Stomach (tissue), 9 donors: ENCODE results near the gene SVIL. TPM values are rescaled to one million over a fixed set of nuclear protein-coding genes. Genes with fewer than 3 reads are reported as not detected.

ENCODE experiments used
- DNase-seq, 2 donors: peaks; one replicate each; pipeline versions ENCODE4 v3.0.0 to v3.0.0-alpha.2; 2013 to 2019
- H3K27ac ChIP-seq, 5 donors: fragments of 200-600 bp in 4 of 5; sonication (generic) in 4 of 5; one replicate each; pipeline ENCODE4 v1.5.1; 2013 to 2019; ENCODE audit warnings: mild to moderate bottlenecking in 1 of 5, moderate library complexity in 1 of 5
- H3K27me3 ChIP-seq, 3 donors: fragments of 200-600 bp; sonication (generic); one replicate each; pipeline ENCODE4 v1.5.1; 2017 to 2019; ENCODE audit warnings: mixed run types in 1 of 3
- H3K36me3 ChIP-seq, 4 donors: fragments of 200-600 bp; sonication (generic); 1 replicate in 3 of 4; 2 replicates in 1 of 4; pipeline ENCODE4 v1.5.1; 2016 to 2019
- H3K4me1 ChIP-seq, 4 donors: fragments of 200-600 bp; sonication (generic); one replicate each; pipeline ENCODE4 v1.5.1; 2016 to 2019
- H3K4me3 ChIP-seq, 4 donors: fragments of 200-600 bp; sonication (generic) in 3 of 4; one replicate each; pipeline ENCODE4 v1.5.1; 2016 to 2019; ENCODE audit warnings: mild to moderate bottlenecking in 1 of 4
- H3K9me3 ChIP-seq, 4 donors: fragments of 200-600 bp; sonication (generic); one replicate each; pipeline ENCODE4 v1.5.1; 2016 to 2019
- CTCF ChIP-seq, 7 experiments: fragments of 450-650 bp in 4 of 7; fragments of 200-600 bp in 3 of 7; sonication (generic) in 3 of 7; IDR thresholded peaks; one replicate each; pipeline ENCODE4 v1.5.1; 2016 to 2019; ENCODE audit warnings: antibody characterized with exemption in 7 of 7, control low read depth in 2 of 7, mild to moderate bottlenecking in 1 of 7
- EP300 ChIP-seq: sonication (generic); formaldehyde crosslinking; IDR thresholded peaks from one replicate; pipeline ENCODE4 v1.6.1; 2017; ENCODE audit warnings: antibody characterized with exemption
- POLR2A ChIP-seq, 4 donors: fragments of 450-650 bp; IDR thresholded peaks; one replicate each; pipeline ENCODE4 v1.6.1; 2016; ENCODE audit warnings: antibody characterized with exemption in 4 of 4, control low read depth in 2 of 4, mild to moderate bottlenecking in 1 of 4, moderate library complexity in 1 of 4
- POLR2AphosphoS5 ChIP-seq, 3 donors: sonication (generic); formaldehyde crosslinking; IDR thresholded peaks; one replicate each; pipeline ENCODE4 v1.6.1; 2016; ENCODE audit warnings: antibody characterized with exemption in 3 of 3
- whole genome bisulfite sequencing, 5 donors: extraction: QIAGEN DNeasy Blood & Tissue Kit in 3 of 5; methylation state at CpG; one replicate each; pipeline versions ENCODE4 v1.1.5 to v1.1.7; 2013 to 2018; 5-methylcytosine and 5-hydroxymethylcytosine counted together
- intact Hi-C: fragments of 100-400 bp; cut with DNase I; formaldehyde crosslinking; loops from one replicate; pipeline ENCODE4 v1.15.1; 2023; ENCODE audit warnings: low total_unique reads
- polyA plus RNA-seq, 3 donors: library from polyadenylated mRNA; stranded (reverse); fragments of 200-250 nt; gene quantifications; one replicate each; pipeline ENCODE4 v1.2.3, GENCODE V29; 2013
- total RNA-seq, 5 donors: library from RNA; depleted of rRNA; stranded (reverse); fragments of >200 nt; gene quantifications; one replicate each; pipeline versions ENCODE4 v1.1.0 to v1.2.3, GENCODE V29; 2014 to 2016
- donor health status: healthy with polysubstance abuse.
- donor health status: Bipolar disorder and iron deficiency.
- donor health status: healthy.

Gene SVIL
- total and polyA plus RNA-seq, 8 donors, result 6.8 to 400 (median 112) TPM

GRCh38 chr10:29524720-29525119 lies 110.1 kb downstream of the SVIL start:
- Histone ChIP-seq H3K27ac (peak overlapping the region in 2 of 5 donors; percentile 22 to 58), H3K9me3 (no peaks in the 10 kb centered on the region), H3K4me3 (no peak overlapping the region), H3K36me3 (peaks cover 11 to 80% (median 73%) of the 10 kb centered on the region in 4 donors), H3K4me1 (peaks cover 0 to 22% (median 9%) of the 10 kb centered on the region in 4 donors), H3K27me3 (no peaks in the 10 kb centered on the region)
- no peak for TF ChIP-seq EP300
- no peak for TF ChIP-seq POLR2A (IDR thresholded peaks at IDR 0.05)
- no peak for TF ChIP-seq CTCF (IDR thresholded peaks at IDR 0.05)
- TF ChIP-seq POLR2AphosphoS5 (IDR thresholded peaks at IDR 0.05), result no peak
- 55 to 81% (median 59%) methylated on average over 9 of the region's 9 CpGs for WGBS, 5 donors
- no peak for DNase-seq
- intact Hi-C loops, result no loop called here

GRCh38 chr10:29524294-29524693 lies 110.5 kb downstream of the SVIL start:
- 72 to 93% (median 80%) methylated on average over 7 of the region's 7 CpGs for WGBS, 5 donors
- DNase-seq, result no peak
- intact Hi-C loops, result no loop called here
- no peaks in the 10 kb centered on the region for H3K27me3 ChIP-seq
- H3K4me1 ChIP-seq, result peaks cover 0 to 22% (median 9%) of the 10 kb centered on the region in 4 donors
- H3K9me3 ChIP-seq, result no peaks in the 10 kb centered on the region
- TF ChIP-seq POLR2AphosphoS5 (IDR thresholded peaks at IDR 0.05) (no peak), EP300 (no peak), POLR2A (IDR thresholded peaks at IDR 0.05) (no peak), CTCF (IDR thresholded peaks at IDR 0.05) (no peak)
- no peak overlapping the region for H3K4me3 ChIP-seq
- H3K27ac ChIP-seq, result peak overlapping the region in 2 of 5 donors; percentile 22 to 58
- H3K36me3 ChIP-seq, result peaks cover 8 to 80% (median 71%) of the 10 kb centered on the region in 4 donors

- no peak overlapping the region for H3K4me3 ChIP-seq
- no peaks in the 10 kb centered on the region for H3K27me3 ChIP-seq
- intact Hi-C loops, result no loop called here
- H3K27ac ChIP-seq, result peak overlapping the region in 4 of 5 donors; percentile 38 to 62 (median 55)
- DNase-seq, result no peak
- no peaks in the 10 kb centered on the region for H3K9me3 ChIP-seq
- H3K4me1 ChIP-seq, result peaks cover 0 to 22% (median 9%) of the 10 kb centered on the region in 4 donors
- TF ChIP-seq POLR2AphosphoS5 (IDR thresholded peaks at IDR 0.05), result no peak
- no peak for TF ChIP-seq EP300
- TF ChIP-seq CTCF (IDR thresholded peaks at IDR 0.05), result no peak
- TF ChIP-seq POLR2A (IDR thresholded peaks at IDR 0.05), result no peak
- WGBS, 5 donors, result 58 to 79% (median 73%) methylated on average over 4 of the region's 4 CpGs
- H3K36me3 ChIP-seq, result peaks cover 2 to 84% (median 75%) of the 10 kb centered on the region in 4 donors
Measured at GRCh38 chr10:29522918-29523317, 111.9 kb downstream of the SVIL start.

- peak in 1 of 2 donors; percentile 26 for DNase-seq
- TF ChIP-seq POLR2AphosphoS5 (IDR thresholded peaks at IDR 0.05) (no peak), CTCF (IDR thresholded peaks at IDR 0.05) (no peak), EP300 (no peak), POLR2A (IDR thresholded peaks at IDR 0.05) (no peak)
- H3K36me3 ChIP-seq, result peaks cover 2 to 82% (median 73%) of the 10 kb centered on the region in 4 donors
- intact Hi-C loops, result no loop called here
- H3K4me3 ChIP-seq, result no peak overlapping the region
- no peaks in the 10 kb centered on the region for H3K9me3 ChIP-seq
- peaks cover 0 to 24% (median 9%) of the 10 kb centered on the region in 4 donors for H3K4me1 ChIP-seq
- WGBS, 5 donors, result 63 to 81% (median 70%) methylated on average over 20 of the region's 20 CpGs
- H3K27me3 ChIP-seq, result no peaks in the 10 kb centered on the region
- H3K27ac ChIP-seq, result peak overlapping the region in 4 of 5 donors; percentile 38 to 62 (median 55)
Measured at GRCh38 chr10:29522061-29522855, 112.5 kb downstream of the SVIL start.
